Hematopoietic multipotent progenitor cell treated with erythropoietin and hydrocortisone succinate and interleukin-3 and kit ligand, for 6 days (in vitro differentiated cells): Measurements from ENCODE around the gene CCNA2.
A peak's percentile ranks its signal among the peaks of the same experiment; 100 is the strongest.

ENCODE experiments used
- DNase-seq: peaks from one replicate; pipeline ENCODE4 v3.0.0-alpha.2; 2015

The CCNA2 gene

GRCh38 chr4:121800961-121801714 lies 22.5 kb downstream of the CCNA2 start, which contains the start of gene EXOSC9:
TSS of gene EXOSC9 (plus strand) at chr4:121801323. CDS start at chr4:121801425, 102 bp downstream.
- DNase-seq = peak; percentile 96

DNA sequence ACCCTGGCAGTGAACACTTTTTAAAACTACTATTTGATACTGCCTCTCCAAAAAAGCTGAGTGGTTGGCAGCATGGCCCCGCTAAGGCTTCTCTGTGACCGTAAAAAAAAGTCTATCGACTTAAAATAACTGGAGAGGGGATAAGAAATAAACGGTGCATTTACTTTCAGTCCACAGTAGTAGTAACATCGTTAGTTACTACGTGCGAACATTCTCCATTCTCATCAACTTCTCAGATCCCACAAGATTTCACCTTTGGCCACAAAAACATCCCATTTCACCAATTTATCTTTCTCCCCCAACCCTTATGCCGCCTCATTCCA lies 23.1 kb downstream of the CCNA2 start:
- no peak for DNase-seq

DNA sequence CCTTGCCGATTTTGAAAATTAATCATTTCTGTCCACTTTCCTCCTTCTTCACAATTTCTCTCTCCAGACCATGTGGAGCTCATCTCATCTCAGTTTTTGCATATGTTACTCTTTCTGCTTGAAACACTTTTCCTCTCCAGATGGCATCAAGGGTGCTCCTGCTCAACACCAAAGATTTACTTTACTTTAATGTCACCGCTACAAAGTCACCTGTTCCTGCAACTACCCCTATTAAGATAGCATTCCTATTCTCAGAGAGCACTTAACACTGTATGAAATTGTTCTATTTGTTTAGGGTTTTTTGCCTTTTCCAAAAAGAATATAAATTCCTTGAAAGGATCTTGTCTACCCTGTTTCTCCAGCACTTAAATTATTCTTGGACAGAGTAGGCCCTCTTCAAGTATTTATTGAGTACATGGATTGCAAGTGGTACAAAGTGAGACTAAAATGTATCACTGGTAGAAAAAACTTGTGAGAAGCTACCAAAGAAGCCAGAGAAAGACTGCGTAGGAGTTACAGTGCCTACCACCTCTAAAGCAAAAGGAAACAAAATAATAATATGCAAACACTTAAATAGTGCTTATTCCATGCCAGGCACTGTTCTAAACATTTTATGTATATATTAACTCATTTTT lies 23.7 kb downstream of the CCNA2 start:
- DNase-seq = no peak

GRCh38 chr4:121799208-121799823 lies 24.4 kb downstream of the CCNA2 start:
- no peak for DNase-seq

GRCh38 chr4:121796283-121796682 lies 27.4 kb downstream of the CCNA2 start:
- no peak for DNase-seq

DNA sequence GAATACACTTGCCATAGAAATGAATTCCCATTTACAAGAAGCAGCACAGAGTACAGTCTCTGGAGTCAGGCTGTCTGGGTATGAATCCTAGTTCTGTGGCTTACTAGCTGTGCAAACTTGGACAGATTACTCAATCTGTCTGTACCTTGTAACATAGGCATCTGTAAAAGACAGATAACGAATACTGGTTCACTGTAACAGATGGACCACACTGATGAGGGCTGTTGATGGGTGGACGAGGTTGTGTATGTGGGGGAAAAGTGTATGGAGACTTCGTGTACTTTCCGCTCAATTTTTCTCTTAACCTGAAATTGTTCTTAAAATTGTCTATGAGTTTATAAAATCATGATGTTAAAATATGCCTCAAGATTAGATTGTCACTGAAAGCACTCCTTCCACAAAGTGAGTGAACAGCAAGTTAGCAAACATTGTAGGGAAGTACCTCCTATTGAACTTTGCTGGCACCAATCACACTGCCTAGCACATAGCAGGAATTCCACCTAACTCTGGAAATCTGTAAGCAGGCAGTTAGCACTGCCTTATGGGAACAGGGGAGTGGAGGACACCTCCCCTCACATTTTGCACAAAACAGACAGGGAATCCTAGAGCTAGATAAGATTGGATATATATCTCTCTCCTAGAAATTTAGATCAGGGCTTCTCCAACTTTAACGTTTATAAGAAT lies 29.0 kb downstream of the CCNA2 start:
- DNase-seq = peak; percentile 94

DNA sequence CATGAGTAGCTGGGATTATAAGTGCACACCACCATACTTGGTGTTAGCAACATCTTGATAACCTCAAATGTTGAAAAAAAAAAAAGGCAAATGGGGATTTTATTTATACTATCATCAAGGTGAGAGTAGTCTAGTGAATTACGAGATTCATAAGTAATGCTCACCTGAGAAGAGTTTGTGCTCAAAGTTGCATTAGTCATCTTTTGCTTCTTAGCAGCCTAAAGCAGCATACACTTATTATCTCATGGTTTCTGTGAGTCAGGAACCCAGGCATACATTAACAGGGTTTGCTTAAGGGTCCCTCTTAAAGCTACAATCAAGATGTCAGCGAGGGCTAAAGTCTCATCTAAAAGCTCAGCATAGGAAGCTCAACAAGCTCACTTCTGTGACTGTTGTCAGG lies 30.7 kb downstream of the CCNA2 start:
- no peak for DNase-seq

DNA sequence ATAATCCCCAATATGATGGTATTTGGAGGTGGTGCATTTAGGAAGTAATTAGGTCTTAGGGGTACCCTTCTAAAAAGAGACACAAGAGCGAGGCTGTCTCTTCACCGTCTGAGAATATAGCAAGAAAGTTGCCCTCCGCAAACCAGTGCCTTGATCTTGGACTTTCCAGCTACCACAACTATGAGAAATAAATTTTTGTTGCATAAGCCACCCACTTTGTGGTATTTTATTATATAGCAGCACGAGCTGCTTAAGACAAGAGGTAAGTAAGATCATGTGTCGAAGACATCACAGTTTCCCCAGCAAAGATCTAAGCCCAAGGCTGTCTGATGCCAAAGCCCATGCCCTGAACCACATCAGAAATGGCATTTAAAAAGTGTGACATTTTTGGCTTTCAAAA lies 32.2 kb downstream of the CCNA2 start:
- DNase-seq = no peak

GRCh38 chr4:121790976-121791375 lies 32.7 kb downstream of the CCNA2 start:
- peak; percentile 92 for DNase-seq

DNA sequence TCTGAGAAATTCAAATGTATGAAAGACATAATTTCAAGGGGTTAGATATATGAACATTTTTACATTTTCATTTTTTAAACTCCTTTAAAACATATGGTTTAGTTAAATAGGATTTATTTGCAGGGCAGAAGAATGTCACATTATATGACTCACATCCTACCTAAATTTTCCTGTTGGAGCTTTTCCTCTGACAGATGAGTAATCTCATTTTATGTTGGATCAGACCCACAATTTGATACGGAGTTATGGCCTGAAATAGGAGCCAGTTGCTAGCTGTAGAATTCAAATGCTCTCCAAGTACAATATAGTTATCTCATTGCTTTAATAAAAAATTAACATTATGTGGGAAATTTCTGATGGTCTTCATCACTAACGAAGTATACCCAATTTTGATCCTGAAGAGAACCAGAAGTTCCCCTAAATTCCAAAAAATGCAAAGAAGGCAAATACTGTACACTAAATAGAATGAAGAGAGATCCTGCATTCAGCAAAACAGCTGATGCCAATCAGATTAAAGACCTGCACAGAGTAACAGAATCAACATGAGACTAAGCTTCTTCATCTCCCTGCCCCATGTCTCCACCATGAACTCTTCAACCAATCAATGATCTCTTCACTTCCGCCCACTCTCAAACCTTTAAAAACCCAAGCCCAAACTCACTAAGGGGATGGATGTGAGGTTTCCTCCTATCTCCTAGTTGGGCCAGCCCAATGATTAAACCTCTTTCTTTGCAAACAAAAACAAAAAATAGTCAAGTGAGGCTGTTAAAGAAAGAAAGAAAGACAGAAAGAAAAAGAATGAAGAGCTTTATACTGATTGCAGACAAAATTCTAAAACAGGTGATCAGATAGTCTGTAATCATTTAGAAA lies 33.5 kb downstream of the CCNA2 start:
- no peak for DNase-seq

- no peak for DNase-seq
Measured at GRCh38 chr4:121789455-121789854, 34.2 kb downstream of the CCNA2 start.

GRCh38 chr4:121788896-121789295 lies 34.8 kb downstream of the CCNA2 start:
- DNase-seq = no peak

DNA sequence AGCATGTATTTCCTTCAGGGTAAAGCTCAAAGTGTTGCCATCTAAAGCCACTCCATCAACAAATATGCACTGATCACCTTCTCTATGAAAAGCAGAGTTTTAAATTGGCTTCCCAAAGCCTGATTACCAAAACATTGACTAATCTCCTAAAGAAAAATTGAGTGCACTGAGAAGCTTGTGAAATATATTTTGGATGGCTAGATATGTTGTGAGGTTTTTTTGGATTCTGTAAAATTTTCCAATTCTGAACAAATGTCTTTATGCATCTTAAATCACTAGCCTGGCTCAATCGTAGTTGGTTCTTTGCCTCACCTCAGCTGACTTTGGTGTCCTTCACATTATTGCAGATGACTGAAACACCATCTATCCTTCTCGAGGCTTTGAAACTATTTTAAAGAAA lies 37.5 kb downstream of the CCNA2 start:
- DNase-seq = no peak

DNA sequence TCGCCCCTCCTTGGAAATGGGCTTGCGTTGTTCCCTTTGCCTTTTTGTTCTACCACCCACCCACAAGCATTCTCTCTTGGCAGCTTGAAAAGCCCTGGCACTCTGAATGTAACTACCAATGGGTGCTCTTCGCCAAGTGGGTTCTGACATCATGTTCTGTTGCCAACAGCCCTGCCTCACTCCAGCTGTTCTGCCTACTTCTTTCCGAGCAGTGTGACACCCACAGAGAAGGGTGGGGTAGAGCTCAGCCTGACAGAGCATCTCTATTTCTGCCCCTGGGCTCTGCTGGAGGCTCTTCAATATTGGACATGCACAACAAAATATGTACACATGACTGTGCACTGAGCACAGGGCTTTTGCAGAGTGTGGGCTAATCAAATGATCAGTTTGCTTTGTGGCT lies 38.2 kb downstream of the CCNA2 start:
- no peak for DNase-seq

- no peak for DNase-seq
Measured at GRCh38 chr4:121784975-121785374, 38.7 kb downstream of the CCNA2 start.

- DNase-seq = no peak
Measured at GRCh38 chr4:121784401-121784800, 39.3 kb downstream of the CCNA2 start.

DNA sequence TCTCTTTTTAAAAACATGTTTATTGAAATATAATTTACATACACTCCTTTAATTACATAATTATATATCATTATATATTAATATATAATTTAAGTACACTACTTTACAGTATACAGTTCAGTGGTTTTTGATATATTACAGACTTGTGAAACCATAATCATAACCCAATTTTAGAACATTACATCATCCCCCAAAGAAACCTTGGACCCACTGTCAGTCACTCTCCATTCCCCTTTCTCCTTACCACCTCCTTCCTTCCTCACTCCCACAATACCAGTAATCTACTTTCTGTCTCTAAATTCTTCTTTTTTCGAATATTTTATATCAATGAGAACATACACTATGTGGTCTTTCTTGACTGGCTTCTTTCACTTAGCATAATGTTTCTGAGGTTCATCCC lies 40.5 kb downstream of the CCNA2 start:
- DNase-seq = no peak

DNA sequence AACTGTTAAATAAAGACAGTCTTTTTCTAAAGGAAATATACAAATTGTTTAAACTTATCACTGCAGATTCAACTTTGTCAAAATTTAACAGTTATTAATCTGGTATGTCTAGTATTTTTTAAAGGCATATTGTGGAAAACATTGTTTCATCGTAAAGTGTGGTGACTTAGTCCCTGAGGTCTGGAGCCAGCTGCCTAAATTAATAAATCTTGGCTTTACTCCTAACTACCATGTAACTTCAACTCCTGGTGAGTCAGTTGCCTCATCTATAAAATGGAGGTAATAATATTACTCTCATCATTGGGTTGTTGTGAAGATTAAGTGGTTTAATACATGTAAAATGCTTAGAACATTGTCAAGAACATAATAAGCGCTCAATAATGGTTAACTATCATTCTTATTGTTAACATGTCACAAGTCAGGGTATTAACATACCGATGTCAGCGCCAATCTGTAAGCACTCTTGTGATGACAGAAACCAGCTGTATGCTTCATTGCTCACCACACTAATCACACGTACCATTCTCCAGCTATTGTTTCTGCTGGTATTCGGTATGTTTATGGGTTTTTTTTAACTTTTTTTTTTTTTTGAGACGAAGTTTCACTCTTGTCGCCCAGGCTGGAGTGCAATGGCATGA lies 44.6 kb downstream of the CCNA2 start:
- no peak for DNase-seq

DNA sequence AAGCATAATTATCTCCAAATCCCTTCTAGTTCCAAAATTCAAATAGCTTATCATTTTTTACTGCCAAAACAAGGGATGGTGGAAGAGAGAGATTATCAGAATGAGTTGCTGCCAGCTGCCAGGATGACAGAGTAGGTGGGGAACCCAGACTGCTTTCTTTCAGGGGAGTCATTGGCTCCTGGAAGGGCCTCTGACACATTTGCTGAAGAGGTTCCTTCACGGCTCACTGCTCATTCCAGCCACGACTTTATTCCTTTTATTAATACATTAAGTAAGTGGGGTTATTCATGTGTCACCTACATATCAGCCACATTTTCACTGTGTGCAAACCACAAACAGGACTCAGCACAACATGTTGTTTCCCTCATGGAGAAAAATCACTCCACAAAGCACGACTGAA lies 46.1 kb downstream of the CCNA2 start:
- no peak for DNase-seq

GRCh38 chr4:121776610-121777401 lies 46.9 kb downstream of the CCNA2 start:
- DNase-seq = no peak

GRCh38 chr4:121773883-121774282 lies 49.8 kb downstream of the CCNA2 start:
- DNase-seq = no peak
